Measurements from ENCODE around the gene CAPN10. TPM values are rescaled to one million over a fixed set of nuclear protein-coding genes. Genes with fewer than 3 reads are reported as not detected.
"Not testable (repeated sequence)": the region's sequence is repeated elsewhere in the genome, so short reads cannot be mapped to it uniquely, and the experiment has no call there.

Gene CAPN10
- total RNA-seq, 1 donor from 2014 or later: 67.2 TPM

DNA sequence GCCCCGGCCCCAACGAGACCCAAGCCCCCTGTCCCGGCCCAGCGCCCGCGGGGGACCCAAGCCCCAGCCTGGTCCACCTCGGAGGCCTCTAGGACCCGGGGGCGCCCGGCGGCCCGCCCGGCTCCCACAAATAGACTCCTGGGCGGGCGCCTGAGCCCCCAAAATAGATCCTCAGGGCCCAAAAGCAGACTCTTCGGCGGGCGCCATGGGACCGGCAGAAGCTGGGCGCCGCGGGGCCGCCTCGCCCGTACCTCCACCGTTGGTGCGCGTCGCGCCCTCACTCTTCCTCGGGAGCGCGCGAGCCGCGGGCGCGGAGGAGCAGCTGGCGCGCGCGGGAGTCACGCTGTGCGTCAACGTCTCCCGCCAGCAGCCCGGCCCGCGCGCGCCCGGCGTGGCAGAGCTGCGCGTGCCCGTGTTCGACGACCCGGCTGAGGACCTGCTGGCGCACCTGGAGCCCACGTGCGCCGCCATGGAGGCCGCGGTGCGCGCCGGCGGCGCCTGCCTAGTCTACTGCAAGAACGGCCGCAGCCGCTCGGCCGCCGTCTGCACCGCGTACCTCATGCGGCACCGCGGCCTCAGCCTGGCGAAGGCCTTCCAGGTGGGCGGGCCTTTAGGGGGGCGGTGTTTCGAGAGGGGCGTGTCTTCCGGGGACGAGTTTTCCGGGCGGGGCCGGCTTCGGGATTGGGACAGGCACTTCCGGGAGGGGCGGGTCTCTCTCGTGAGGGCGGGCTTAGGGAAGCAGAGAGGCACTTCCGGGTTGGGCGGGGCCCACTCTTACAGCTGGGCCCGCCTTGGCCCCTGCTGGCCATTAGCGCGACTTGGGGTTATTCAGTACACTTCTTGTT, 25.8 kb upstream of the CAPN10 start:
- TF ChIP-seq, protein P1, sequence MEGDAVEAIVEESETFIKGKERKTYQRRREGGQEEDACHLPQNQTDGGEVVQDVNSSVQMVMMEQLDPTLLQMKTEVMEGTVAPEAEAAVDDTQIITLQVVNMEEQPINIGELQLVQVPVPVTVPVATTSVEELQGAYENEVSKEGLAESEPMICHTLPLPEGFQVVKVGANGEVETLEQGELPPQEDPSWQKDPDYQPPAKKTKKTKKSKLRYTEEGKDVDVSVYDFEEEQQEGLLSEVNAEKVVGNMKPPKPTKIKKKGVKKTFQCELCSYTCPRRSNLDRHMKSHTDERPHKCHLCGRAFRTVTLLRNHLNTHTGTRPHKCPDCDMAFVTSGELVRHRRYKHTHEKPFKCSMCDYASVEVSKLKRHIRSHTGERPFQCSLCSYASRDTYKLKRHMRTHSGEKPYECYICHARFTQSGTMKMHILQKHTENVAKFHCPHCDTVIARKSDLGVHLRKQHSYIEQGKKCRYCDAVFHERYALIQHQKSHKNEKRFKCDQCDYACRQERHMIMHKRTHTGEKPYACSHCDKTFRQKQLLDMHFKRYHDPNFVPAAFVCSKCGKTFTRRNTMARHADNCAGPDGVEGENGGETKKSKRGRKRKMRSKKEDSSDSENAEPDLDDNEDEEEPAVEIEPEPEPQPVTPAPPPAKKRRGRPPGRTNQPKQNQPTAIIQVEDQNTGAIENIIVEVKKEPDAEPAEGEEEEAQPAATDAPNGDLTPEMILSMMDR (IDR thresholded peaks at IDR 0.05; ENCODE audit: unreplicated experiment): peak; percentile 43
- Mint-ChIP-seq H3K9me3 (ENCODE audit: low read depth) (no peaks in the 10 kb centered on the region), H3K36me3 (ENCODE audit: insufficient read depth) (peaks cover 2% of the 10 kb centered on the region), H3K4me3 (ENCODE audit: low read depth) (peak overlapping the region; percentile 76), H3K27ac (peak overlapping the region; percentile 82), H3K27me3 (peaks cover 3% of the 10 kb centered on the region), H3K4me1 (ENCODE audit: low read depth) (peaks cover 17% of the 10 kb centered on the region)
- peak; percentile 99 for DNase-seq (ENCODE audit: low spot score, unreplicated experiment)

DNA sequence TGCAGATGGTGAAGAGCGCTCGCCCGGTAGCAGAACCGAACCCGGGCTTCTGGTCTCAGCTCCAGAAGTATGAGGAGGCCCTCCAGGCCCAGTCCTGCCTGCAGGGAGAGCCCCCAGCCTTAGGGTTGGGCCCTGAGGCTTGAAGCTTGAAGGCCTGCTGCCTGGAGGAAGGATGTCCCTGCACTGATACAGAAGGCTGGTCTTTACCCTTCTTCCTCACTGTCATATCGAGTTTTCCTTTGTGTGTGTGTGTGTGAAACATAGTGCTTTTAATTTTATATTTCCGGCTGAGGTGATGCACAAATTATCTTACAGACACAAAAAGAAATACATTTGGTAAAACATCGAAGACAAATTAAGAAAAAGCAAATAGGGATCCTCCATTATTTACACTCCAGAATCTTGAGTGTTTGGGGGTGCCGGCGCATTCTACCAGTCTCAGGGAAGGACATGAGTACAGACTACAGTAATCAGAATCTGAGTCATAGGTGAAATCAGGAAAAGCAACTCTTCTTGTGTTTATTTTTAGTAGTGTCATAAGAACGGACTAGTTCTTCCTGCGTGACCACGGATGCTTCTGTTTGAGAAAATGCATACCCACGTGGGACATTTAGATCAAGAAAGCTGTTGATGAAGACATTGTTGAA, 25.1 kb upstream of the CAPN10 start:
- H3K4me3 Mint-ChIP-seq (ENCODE audit: low read depth): peak overlapping the region; percentile 76
- peaks cover 2% of the 10 kb centered on the region for H3K36me3 Mint-ChIP-seq (ENCODE audit: insufficient read depth)
- peak overlapping the region; percentile 82 for H3K27ac Mint-ChIP-seq
- peaks cover 20% of the 10 kb centered on the region for H3K4me1 Mint-ChIP-seq (ENCODE audit: low read depth)
- H3K27me3 Mint-ChIP-seq: peaks cover 3% of the 10 kb centered on the region
- no peaks in the 10 kb centered on the region for H3K9me3 Mint-ChIP-seq (ENCODE audit: low read depth)
- TF ChIP-seq, protein P1 (IDR thresholded peaks at IDR 0.05; ENCODE audit: unreplicated experiment): no peak
- DNase-seq (ENCODE audit: low spot score, unreplicated experiment): no peak

DNA sequence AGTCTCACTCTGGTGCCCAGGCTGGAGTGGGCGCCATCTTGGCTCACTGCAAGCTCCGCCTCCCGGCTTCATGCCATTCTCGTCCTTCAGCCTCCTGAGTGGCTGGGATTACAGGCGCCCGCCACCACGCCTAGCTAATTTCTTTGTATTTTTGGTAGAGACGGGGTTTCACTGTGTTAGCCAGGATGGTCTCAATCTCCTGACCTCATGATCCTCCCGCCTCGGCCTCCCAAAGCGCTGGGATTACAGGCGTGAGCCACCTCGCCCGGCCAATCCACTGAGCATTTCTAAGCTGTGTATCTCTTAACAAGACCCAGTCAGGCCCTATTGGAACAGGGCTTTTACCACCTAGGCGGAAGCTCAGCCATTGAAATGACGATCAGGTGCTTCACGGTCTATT, 23.3 kb upstream of the CAPN10 start:
- H3K4me3 Mint-ChIP-seq (ENCODE audit: low read depth); H3K27me3 Mint-ChIP-seq; DNase-seq (ENCODE audit: low spot score, unreplicated experiment); H3K9me3 Mint-ChIP-seq (ENCODE audit: low read depth); H3K27ac Mint-ChIP-seq; H3K36me3 Mint-ChIP-seq (ENCODE audit: insufficient read depth): not testable (repeated sequence)
- peaks cover 25% of the 10 kb centered on the region for H3K4me1 Mint-ChIP-seq (ENCODE audit: low read depth)

DNA sequence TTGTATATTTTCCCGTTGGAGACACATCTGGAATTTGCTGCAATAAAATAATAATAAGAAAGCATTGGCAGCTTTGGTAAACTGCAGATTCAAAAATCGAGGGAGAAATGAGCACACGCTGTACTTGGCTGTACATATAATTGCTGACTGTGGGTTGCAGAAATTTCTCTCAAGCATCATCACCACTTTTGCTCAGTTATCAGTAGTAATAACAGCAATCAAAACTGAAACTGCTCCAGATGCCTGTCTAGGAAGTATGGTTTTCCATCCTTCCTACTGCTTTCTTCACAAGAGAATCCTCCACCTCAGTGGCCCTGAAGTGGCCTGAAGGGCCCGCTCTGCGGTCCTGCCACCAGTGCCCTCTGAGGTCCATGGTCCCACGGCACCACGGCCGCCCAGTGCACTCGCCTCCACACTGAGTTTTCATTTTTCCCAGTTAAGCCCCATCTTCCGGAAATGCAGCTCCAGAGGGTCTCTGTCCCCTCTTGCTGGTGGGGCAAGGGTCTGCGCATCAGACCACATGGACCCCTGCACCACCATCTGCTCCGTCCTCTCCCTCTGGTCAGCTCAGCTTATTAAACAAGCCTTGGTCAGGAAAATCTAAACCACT, 22.5 kb upstream of the CAPN10 start:
- peaks cover 2% of the 10 kb centered on the region for H3K36me3 Mint-ChIP-seq (ENCODE audit: insufficient read depth)
- H3K27me3 Mint-ChIP-seq: no peaks in the 10 kb centered on the region
- no peak overlapping the region for H3K4me3 Mint-ChIP-seq (ENCODE audit: low read depth)
- no peak for DNase-seq (ENCODE audit: low spot score, unreplicated experiment)
- H3K9me3 Mint-ChIP-seq (ENCODE audit: low read depth): no peaks in the 10 kb centered on the region
- H3K27ac Mint-ChIP-seq: no peak overlapping the region
- TF ChIP-seq, protein P1 (IDR thresholded peaks at IDR 0.05; ENCODE audit: unreplicated experiment): no peak
- H3K4me1 Mint-ChIP-seq (ENCODE audit: low read depth): peaks cover 24% of the 10 kb centered on the region

DNA sequence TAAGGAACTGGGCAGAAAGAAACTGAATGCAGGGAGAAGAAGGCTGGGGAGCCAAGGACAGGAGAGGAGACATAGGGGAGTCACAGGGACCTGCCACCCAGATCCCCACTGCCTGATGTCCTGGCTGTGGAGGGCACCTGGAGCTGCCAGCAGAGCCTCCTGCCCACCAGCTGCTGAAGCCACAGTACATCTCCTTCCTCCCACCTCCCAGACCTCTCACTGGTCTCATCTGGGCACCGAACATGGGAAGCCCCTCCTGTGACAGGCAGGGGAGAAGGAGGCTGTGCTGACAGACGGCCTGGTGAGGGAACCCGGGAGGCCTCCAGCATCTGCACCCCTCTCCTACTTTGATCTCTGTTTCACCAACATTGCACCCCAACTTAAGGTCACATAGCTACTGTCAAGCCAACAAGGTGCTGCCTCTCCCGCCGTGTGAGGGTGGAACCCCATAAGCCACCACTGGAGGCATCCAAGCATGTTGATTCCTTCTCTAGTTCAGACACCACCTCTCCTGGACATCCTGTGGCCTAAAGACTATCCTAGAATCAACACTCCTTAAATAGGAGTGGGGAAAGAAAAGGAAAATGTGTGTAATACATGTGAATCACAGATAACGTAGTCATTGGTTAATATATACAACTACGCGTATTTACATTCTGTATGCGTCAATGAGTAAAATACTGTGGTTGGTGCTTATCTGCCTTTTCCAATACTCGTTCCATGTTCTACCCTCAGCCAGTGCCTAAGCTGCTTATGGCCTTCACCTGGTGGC, 21.8 kb upstream of the CAPN10 start:
- Mint-ChIP-seq H3K27ac (peak overlapping the region; percentile 85), H3K27me3 (no peaks in the 10 kb centered on the region), H3K9me3 (ENCODE audit: low read depth) (no peaks in the 10 kb centered on the region), H3K36me3 (ENCODE audit: insufficient read depth) (peaks cover 2% of the 10 kb centered on the region), H3K4me1 (ENCODE audit: low read depth) (peaks cover 29% of the 10 kb centered on the region), H3K4me3 (ENCODE audit: low read depth) (no peak overlapping the region)
- TF ChIP-seq, protein P1 (IDR thresholded peaks at IDR 0.05; ENCODE audit: unreplicated experiment): no peak
- no peak for DNase-seq (ENCODE audit: low spot score, unreplicated experiment)
